Stomach (tissue), 4 donors: Measurements from ENCODE around the gene ABTB2.
A peak's percentile ranks its signal among the peaks of the same experiment; 100 is the strongest.

Source experiments
- POLR2A ChIP-seq, 4 donors: fragments of 450-650 bp; IDR thresholded peaks; one replicate each; pipeline ENCODE4 v1.6.1; 2016; ENCODE audit warnings: antibody characterized with exemption in 4 of 4, control low read depth in 2 of 4, mild to moderate bottlenecking in 1 of 4, moderate library complexity in 1 of 4
- POLR2AphosphoS5 ChIP-seq, 3 donors: sonication (generic); formaldehyde crosslinking; IDR thresholded peaks; one replicate each; pipeline ENCODE4 v1.6.1; 2016; ENCODE audit warnings: antibody characterized with exemption in 3 of 3
- TF ChIP-seq, protein P1 (sequence below), 7 experiments: fragments of 450-650 bp in 4 of 7; fragments of 200-600 bp in 3 of 7; sonication (generic) in 3 of 7; IDR thresholded peaks; one replicate each; pipeline ENCODE4 v1.5.1; 2016 to 2019; ENCODE audit warnings: antibody characterized with exemption in 7 of 7, control low read depth in 2 of 7, mild to moderate bottlenecking in 1 of 7

DNA sequence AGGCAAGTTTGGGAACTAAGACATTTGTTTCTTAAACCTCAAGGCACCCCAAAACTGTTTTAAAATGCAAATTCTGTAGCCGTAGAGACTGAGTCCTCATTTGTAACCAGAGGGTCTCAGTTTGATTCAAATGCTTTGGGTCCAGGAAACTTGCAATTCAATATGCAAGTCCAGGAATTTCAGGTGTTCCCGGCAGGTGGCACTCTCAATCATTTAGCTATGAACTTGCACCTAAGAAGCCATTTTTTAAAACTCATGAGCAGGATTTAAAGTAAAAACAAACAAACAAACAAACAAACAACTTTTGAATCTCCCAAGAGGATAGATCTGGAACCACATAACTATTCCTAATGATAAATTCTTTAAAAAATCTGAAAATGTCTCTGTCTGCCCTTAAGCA is 8.7 kb upstream of the ABTB2 start:
- TF ChIP-seq, protein P1, sequence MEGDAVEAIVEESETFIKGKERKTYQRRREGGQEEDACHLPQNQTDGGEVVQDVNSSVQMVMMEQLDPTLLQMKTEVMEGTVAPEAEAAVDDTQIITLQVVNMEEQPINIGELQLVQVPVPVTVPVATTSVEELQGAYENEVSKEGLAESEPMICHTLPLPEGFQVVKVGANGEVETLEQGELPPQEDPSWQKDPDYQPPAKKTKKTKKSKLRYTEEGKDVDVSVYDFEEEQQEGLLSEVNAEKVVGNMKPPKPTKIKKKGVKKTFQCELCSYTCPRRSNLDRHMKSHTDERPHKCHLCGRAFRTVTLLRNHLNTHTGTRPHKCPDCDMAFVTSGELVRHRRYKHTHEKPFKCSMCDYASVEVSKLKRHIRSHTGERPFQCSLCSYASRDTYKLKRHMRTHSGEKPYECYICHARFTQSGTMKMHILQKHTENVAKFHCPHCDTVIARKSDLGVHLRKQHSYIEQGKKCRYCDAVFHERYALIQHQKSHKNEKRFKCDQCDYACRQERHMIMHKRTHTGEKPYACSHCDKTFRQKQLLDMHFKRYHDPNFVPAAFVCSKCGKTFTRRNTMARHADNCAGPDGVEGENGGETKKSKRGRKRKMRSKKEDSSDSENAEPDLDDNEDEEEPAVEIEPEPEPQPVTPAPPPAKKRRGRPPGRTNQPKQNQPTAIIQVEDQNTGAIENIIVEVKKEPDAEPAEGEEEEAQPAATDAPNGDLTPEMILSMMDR (IDR thresholded peaks at IDR 0.05), result peak in 2 of 7 experiments; percentile 23 to 40
- no peak for TF ChIP-seq POLR2A (IDR thresholded peaks at IDR 0.05)
- no peak for TF ChIP-seq POLR2AphosphoS5 (IDR thresholded peaks at IDR 0.05)
